NCI-H460 (cell line): Measurements from ENCODE around the gene MROH2A. TPM values are rescaled to one million over a fixed set of nuclear protein-coding genes. Genes with fewer than 3 reads are reported as not detected.
"Not testable (repeated sequence)": the region's sequence is repeated elsewhere in the genome, so short reads cannot be mapped to it uniquely, and the experiment has no call there.

Experiments used
- DNase-seq: peaks from one replicate; pipeline ENCODE4 v3.0.0-alpha.2; 2016; ENCODE audit warnings: low read depth; ENCODE audit errors: extremely low read depth
- total RNA-seq: library from RNA; depleted of rRNA; stranded (reverse); fragments of >200 nt; shearing (Covaris generic); gene quantifications from 2 replicates; pipeline ENCODE4 v1.2.3, GENCODE V29; 2014; rRNA removed

MROH2A gene
- total RNA-seq, 1 experiment from 2014 or later: not detected

GRCh38 chr2:233853353-233853752 is 75.2 kb downstream of the MROH2A start:
- DNase-seq: no peak

GRCh38 chr2:233853883-233854240 is 75.7 kb downstream of the MROH2A start:
- no peak for DNase-seq

- peak; percentile 99 for DNase-seq
Observed at GRCh38 chr2:233854241-233854981, 76.3 kb downstream of the MROH2A start, which contains the start of gene HJURP. HJURP (minus strand) TSS chr2:233854535; CDS start chr2:233854500, 35 bp downstream.

- no peak for DNase-seq
Observed at GRCh38 chr2:233855345-233855744, 77.2 kb downstream of the MROH2A start.

- no peak for DNase-seq
Observed at GRCh38 chr2:233856184-233856583, 78.1 kb downstream of the MROH2A start.

GRCh38 chr2:233857511-233858141 is 79.5 kb downstream of the MROH2A start:
- DNase-seq: peak; percentile 94

- DNase-seq: no peak
Observed at GRCh38 chr2:233858331-233858730, 80.2 kb downstream of the MROH2A start.

GRCh38 chr2:233862261-233862768 is 84.2 kb downstream of the MROH2A start:
- DNase-seq: no peak

GRCh38 chr2:233865838-233866237 is 87.7 kb downstream of the MROH2A start:
- no peak for DNase-seq

- DNase-seq: no peak
Observed at GRCh38 chr2:233866479-233866878, 88.3 kb downstream of the MROH2A start.

- DNase-seq: no peak
Observed at GRCh38 chr2:233867993-233868532, 89.9 kb downstream of the MROH2A start, which contains the start of gene MSL3B. MSL3B (minus strand) TSS chr2:233868386.

GRCh38 chr2:233871432-233871831 is 93.3 kb downstream of the MROH2A start:
- no peak for DNase-seq

GRCh38 chr2:233872125-233872524 is 94.0 kb downstream of the MROH2A start:
- not testable (repeated sequence) for DNase-seq

- no peak for DNase-seq
Observed at GRCh38 chr2:233882353-233882752, 104.2 kb downstream of the MROH2A start.

Other genes starting within 250 kb of the MROH2A start
- 41.0 and 43.6 TPM in 2 replicates for gene USP40, start 211.5 kb upstream of the MROH2A start, total RNA-seq
- not detected in 2 replicates for gene UGT1A8, start 160.7 kb upstream of the MROH2A start, total RNA-seq
- not detected in 2 replicates for gene UGT1A10, start 141.9 kb upstream of the MROH2A start, total RNA-seq
- gene UGT1A9, start 106.4 kb upstream of the MROH2A start, total RNA-seq: not detected in 2 replicates
- not detected in 2 replicates for gene UGT1A7, start 96.4 kb upstream of the MROH2A start, total RNA-seq
- gene UGT1A6, start 85.4 kb upstream of the MROH2A start, total RNA-seq: not detected in 2 replicates
- gene UGT1A5, start 65.4 kb upstream of the MROH2A start, total RNA-seq: not detected in 2 replicates
- gene UGT1A4, start 59.6 kb upstream of the MROH2A start, total RNA-seq: 0.20 TPM in 1 of 2 replicates, not detected in the other
- gene UGT1A3, start 49.3 kb upstream of the MROH2A start, total RNA-seq: not detected in 2 replicates
- not detected in 2 replicates for gene UGT1A1, start 18.1 kb upstream of the MROH2A start, total RNA-seq
- gene HJURP, start 76.2 kb downstream of the MROH2A start, total RNA-seq: 97.8 and 106 TPM in 2 replicates
- gene TRPM8, start 139.0 kb downstream of the MROH2A start, total RNA-seq: not detected in 2 replicates